Breast epithelium (tissue), 4 donors: ENCODE data around the gene CEND1. TPM values are rescaled to one million over a fixed set of nuclear protein-coding genes. Genes with fewer than 3 reads are reported as not detected.
A peak's percentile ranks its signal among the peaks of the same experiment; 100 is the strongest.

ENCODE experiments used
- DNase-seq, 2 donors: peaks; one replicate each; pipeline ENCODE4 v3.0.0-alpha.2; 2019; ENCODE audit warnings: low spot score in 2 of 2
- H3K27ac ChIP-seq, 2 donors: fragments of 200-600 bp; sonication (generic) in 1 of 2; one replicate each; pipeline ENCODE4 v1.5.1; 2016 to 2019; ENCODE audit warnings: mild to moderate bottlenecking in 1 of 2
- H3K27me3 ChIP-seq, 2 donors: fragments of 200-600 bp; sonication (generic) in 1 of 2; one replicate each; pipeline versions ENCODE4 v1.5.1 to v1.6.0; 2017 to 2019; ENCODE audit warnings: control low read depth in 1 of 2, mild to moderate bottlenecking in 1 of 2
- H3K36me3 ChIP-seq: fragments of 200-600 bp; one replicate; pipeline ENCODE4 v1.5.1; 2019
- H3K4me1 ChIP-seq, 2 donors: fragments of 200-600 bp; sonication (generic); one replicate each; pipeline ENCODE4 v1.5.1; 2016 to 2019; ENCODE audit warnings: control low read depth in 1 of 2
- H3K4me3 ChIP-seq, 3 donors: fragments of 200-600 bp; sonication (generic); 1 replicate in 2 of 3; 2 replicates in 1 of 3; pipeline ENCODE4 v1.5.1; 2016 to 2019; ENCODE audit warnings: mild to moderate bottlenecking in 3 of 3, moderate library complexity in 2 of 3
- H3K9me3 ChIP-seq, 2 donors: fragments of 200-600 bp; sonication (generic) in 1 of 2; one replicate each; pipeline ENCODE4 v1.5.1; 2016 to 2019; ENCODE audit warnings: control low read depth in 1 of 2
- CTCF ChIP-seq, 3 donors: fragments of 450-650 bp; IDR thresholded peaks; one replicate each; pipeline ENCODE4 v1.5.1; 2016 to 2017; ENCODE audit warnings: antibody characterized with exemption in 3 of 3, mild to moderate bottlenecking in 3 of 3, moderate library complexity in 3 of 3
- POLR2A ChIP-seq: fragments of 450-650 bp; IDR thresholded peaks from one replicate; pipeline ENCODE4 v1.6.1; 2016; ENCODE audit warnings: antibody characterized with exemption, mild to moderate bottlenecking, moderate library complexity
- POLR2AphosphoS5 ChIP-seq, 3 donors: sonication (generic); formaldehyde crosslinking; IDR thresholded peaks; one replicate each; pipeline ENCODE4 v1.6.1; 2017; ENCODE audit warnings: antibody characterized with exemption in 3 of 3
- intact Hi-C: fragments of 100-400 bp; cut with DNase I; formaldehyde crosslinking; loops from one replicate; pipeline ENCODE4 v1.15.1; 2023; ENCODE audit warnings: low total_unique reads
- total RNA-seq, 3 donors: library from RNA; depleted of rRNA; stranded (reverse); fragments of >200 nt; gene quantifications; one replicate each; pipeline ENCODE4 v1.1.0, GENCODE V29; 2016

CEND1 gene
- total RNA-seq, 3 donors from 2014 or later: not detected

GRCh38 chr11:826227-826621 is 36.3 kb upstream of the CEND1 start:
- Histone ChIP-seq H3K4me1 (peaks cover 29 to 63% of the 10 kb centered on the region in 2 donors), H3K27ac (peak overlapping the region; percentile 79 to 94)
- intact Hi-C loops: no loop called here

GRCh38 chr11:825366-826226 is 35.7 kb upstream of the CEND1 start:
- intact Hi-C loops: no loop called here
- peak overlapping the region; percentile 79 to 94 for H3K27ac ChIP-seq
- H3K9me3 ChIP-seq: no peaks in the 10 kb centered on the region
- peak in 1 of 2 donors; percentile 85 for DNase-seq
- peaks cover 9% of the 10 kb centered on the region for H3K36me3 ChIP-seq
- no peaks in the 10 kb centered on the region for H3K27me3 ChIP-seq
- peaks cover 34 to 63% of the 10 kb centered on the region in 2 donors for H3K4me1 ChIP-seq
- peak overlapping the region in 2 of 3 donors; percentile 60 to 79 for H3K4me3 ChIP-seq
- TF ChIP-seq POLR2AphosphoS5 (IDR thresholded peaks at IDR 0.05) (peak in 2 of 3 donors; percentile 14 to 38), CTCF (IDR thresholded peaks at IDR 0.05) (no peak), POLR2A (no peak)

More at GRCh38 chr11:826227-826621, 36.3 kb upstream of the CEND1 start:
- H3K27me3 ChIP-seq: no peaks in the 10 kb centered on the region
- no peaks in the 10 kb centered on the region for H3K9me3 ChIP-seq
- H3K4me3 ChIP-seq: peak overlapping the region in 2 of 3 donors; percentile 60 to 79
- H3K36me3 ChIP-seq: peaks cover 9% of the 10 kb centered on the region
- TF ChIP-seq CTCF (IDR thresholded peaks at IDR 0.05): no peak
- TF ChIP-seq POLR2A: no peak
- no peak for DNase-seq

GRCh38 chr11:824942-825341 is 35.1 kb upstream of the CEND1 start:
- Histone ChIP-seq H3K4me3 (no peak overlapping the region), H3K4me1 (peaks cover 30 to 62% of the 10 kb centered on the region in 2 donors), H3K9me3 (no peaks in the 10 kb centered on the region), H3K27me3 (no peaks in the 10 kb centered on the region), H3K27ac (peak overlapping the region; percentile 33 to 50), H3K36me3 (peaks cover 9% of the 10 kb centered on the region)
- intact Hi-C loops: no loop called here
- no peak for DNase-seq
- TF ChIP-seq POLR2AphosphoS5 (IDR thresholded peaks at IDR 0.05) (no peak), CTCF (IDR thresholded peaks at IDR 0.05) (no peak)

GRCh38 chr11:824292-824880 is 34.5 kb upstream of the CEND1 start:
- Histone ChIP-seq H3K4me1 (peaks cover 25 to 57% of the 10 kb centered on the region in 2 donors), H3K9me3 (no peaks in the 10 kb centered on the region), H3K36me3 (peaks cover 9% of the 10 kb centered on the region), H3K27me3 (no peaks in the 10 kb centered on the region), H3K27ac (peak overlapping the region; percentile 33 to 50), H3K4me3 (no peak overlapping the region)
- DNase-seq: no peak
- TF ChIP-seq POLR2A (no peak), CTCF (IDR thresholded peaks at IDR 0.05) (no peak), POLR2AphosphoS5 (IDR thresholded peaks at IDR 0.05) (no peak)
- intact Hi-C loops: no loop called here
